GM12872 (cell line): ENCODE data around the gene GJB3.

Experiments used
- CTCF ChIP-seq: IDR thresholded peaks from 3 replicates; pipeline ENCODE4 v1.5.1; 2011; ENCODE audit warnings: low read depth, mild to moderate bottlenecking, low read length, moderate library complexity; ENCODE audit not compliant: insufficient read depth

Gene GJB3

GRCh38 chr1:34745666-34746065, 35.3 kb upstream of the GJB3 start:
- no peak for TF ChIP-seq CTCF

DNA sequence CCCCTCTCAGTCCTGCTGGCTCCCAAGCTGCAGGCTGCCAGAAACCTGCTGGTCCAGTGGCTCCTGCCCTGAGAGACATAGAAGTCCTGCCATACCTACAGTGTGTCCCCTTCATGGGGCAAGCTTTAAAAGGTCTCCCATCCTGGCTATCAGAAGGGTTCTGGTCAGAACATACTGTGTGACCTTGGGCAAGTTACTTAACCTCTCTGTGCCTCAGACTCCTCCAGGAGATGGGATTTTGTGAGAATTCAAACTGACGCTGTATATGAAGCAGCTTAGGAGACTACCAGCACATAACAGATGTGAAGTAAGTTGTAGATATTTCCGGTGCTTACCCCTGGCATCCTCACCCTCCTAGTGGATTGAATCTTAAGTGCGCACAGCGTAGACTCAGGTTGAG, 34.9 kb upstream of the GJB3 start:
- TF ChIP-seq CTCF: no peak

- no peak for TF ChIP-seq CTCF
Measured at GRCh38 chr1:34746785-34747637, 34.0 kb upstream of the GJB3 start.

DNA sequence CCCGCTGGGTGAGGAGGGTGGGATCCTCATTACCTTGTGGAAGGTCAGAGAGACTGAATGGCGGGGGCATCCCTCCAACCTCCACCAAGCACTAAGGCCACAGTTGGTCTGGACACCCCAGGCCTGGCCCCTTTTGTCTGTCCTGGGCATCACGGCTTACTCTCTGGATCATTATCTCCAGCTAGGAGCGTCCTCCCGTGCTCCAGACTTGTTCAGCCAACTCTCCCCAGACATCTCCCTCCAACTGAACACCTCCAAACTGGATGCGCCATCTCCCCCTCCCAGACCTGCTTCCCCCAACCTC, 33.4 kb upstream of the GJB3 start:
- TF ChIP-seq CTCF: no peak

GRCh38 chr1:34749992-34750391, 31.0 kb upstream of the GJB3 start:
- no peak for TF ChIP-seq CTCF

DNA sequence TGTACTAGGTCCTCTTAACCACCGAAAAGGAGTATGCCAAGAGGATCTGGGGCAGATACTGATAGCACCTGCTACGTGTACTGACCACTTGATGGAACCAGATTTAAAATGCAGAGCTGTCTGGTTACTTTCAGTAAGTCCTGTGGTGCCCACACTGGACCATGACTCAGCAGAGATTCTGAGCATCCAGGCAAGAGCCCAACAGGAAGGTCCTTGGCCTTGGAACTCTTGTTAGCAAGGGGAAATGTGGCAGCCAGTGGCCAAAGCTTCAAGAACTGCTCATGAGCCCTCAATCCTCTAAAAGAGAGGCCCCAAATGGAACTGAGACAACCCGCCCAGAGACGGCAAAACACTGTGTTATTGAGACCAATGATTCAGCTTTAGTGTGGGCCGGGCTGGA, 30.4 kb upstream of the GJB3 start:
- no peak for TF ChIP-seq CTCF

DNA sequence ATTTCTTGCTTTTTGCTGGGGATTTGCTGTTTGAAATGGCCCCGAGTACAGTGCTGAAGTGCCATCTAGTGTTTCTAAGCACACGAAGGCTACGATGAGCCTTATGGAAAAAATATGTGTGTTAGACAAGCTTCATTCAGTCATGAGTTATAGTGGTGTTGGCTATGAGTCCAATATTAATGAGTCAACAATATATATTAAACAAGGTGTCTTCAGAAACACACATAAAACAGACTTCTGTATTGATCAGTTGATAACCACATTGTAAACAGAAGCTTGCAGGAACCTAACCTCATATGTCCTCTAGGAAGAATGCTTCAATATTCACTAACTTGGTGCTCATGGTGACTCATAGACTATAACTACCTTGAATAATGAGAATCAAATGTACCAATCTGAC, 27.9 kb upstream of the GJB3 start:
- no peak for TF ChIP-seq CTCF
